Neutrophil (primary cell): ENCODE data around the gene STK17B.

ENCODE experiments used
- H3K27ac ChIP-seq: fragments of 200-600 bp; sonication (generic); 2 replicates; pipeline ENCODE4 v1.5.1; 2016; ENCODE audit warnings: mild to moderate bottlenecking, moderate library complexity
- H3K27me3 ChIP-seq: fragments of 200-600 bp; sonication (generic); 2 replicates; pipeline ENCODE4 v1.6.0; 2016; ENCODE audit warnings: mild to moderate bottlenecking
- H3K36me3 ChIP-seq: fragments of 200-600 bp; sonication (generic); 2 replicates; pipeline ENCODE4 v1.5.1; 2017
- H3K4me1 ChIP-seq, 2 experiments: fragments of 200-600 bp in 1 of 2; sonication (generic) in 1 of 2; 1 replicate in 1 of 2; 2 replicates in 1 of 2; pipeline versions ENCODE4 v1.5.1 to v1.6.1; 2013 to 2016; ENCODE audit warnings: low read depth in 1 of 2, low read length in 1 of 2, mild to moderate bottlenecking in 1 of 2, moderate library complexity in 1 of 2; ENCODE audit not compliant: control insufficient read depth in 1 of 2, insufficient read depth in 1 of 2
- H3K4me3 ChIP-seq, 2 experiments: fragments of 200-600 bp in 1 of 2; sonication (generic) in 1 of 2; 1 replicate in 1 of 2; 2 replicates in 1 of 2; pipeline ENCODE4 v1.5.1; 2013 to 2016; ENCODE audit warnings: low read depth in 1 of 2, low read length in 1 of 2, mild to moderate bottlenecking in 1 of 2, moderate library complexity in 1 of 2
- H3K9me3 ChIP-seq: fragments of 200-600 bp; sonication (generic); 2 replicates; pipeline ENCODE4 v1.5.1; 2016
- TF ChIP-seq, protein P1 (sequence below): fragments of 200-600 bp; sonication (generic); IDR thresholded peaks from 2 replicates; pipeline ENCODE4 v1.5.1; 2016; ENCODE audit warnings: antibody characterized with exemption

STK17B gene

DNA sequence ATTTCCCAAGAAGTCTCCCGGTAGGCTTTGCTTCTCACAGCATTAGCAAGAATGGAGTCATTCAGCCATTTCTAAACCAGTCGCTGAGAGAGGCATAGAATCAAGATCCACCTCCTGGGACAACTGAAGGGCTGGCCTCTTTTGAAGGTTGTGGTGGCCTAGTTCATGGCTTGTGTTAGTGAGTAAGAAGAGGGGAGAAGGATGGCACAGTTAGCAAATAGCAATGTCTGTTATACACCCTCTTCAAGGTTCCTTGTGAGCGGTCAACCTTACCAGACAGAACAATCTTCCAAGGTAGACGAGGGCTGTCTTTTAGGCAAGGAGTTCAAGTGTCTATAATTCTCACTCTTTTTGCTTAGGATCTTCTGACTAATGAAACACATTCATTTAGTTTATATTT lies 67.3 kb downstream of the STK17B start:
- TF ChIP-seq, protein P1, sequence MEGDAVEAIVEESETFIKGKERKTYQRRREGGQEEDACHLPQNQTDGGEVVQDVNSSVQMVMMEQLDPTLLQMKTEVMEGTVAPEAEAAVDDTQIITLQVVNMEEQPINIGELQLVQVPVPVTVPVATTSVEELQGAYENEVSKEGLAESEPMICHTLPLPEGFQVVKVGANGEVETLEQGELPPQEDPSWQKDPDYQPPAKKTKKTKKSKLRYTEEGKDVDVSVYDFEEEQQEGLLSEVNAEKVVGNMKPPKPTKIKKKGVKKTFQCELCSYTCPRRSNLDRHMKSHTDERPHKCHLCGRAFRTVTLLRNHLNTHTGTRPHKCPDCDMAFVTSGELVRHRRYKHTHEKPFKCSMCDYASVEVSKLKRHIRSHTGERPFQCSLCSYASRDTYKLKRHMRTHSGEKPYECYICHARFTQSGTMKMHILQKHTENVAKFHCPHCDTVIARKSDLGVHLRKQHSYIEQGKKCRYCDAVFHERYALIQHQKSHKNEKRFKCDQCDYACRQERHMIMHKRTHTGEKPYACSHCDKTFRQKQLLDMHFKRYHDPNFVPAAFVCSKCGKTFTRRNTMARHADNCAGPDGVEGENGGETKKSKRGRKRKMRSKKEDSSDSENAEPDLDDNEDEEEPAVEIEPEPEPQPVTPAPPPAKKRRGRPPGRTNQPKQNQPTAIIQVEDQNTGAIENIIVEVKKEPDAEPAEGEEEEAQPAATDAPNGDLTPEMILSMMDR = no peak
- no peak overlapping the region for H3K4me3 ChIP-seq
- no peaks in the 10 kb centered on the region for H3K36me3 ChIP-seq
- no peaks in the 10 kb centered on the region for H3K27me3 ChIP-seq
- no peak overlapping the region for H3K27ac ChIP-seq
- H3K4me1 ChIP-seq = no peaks in the 10 kb centered on the region
- no peaks in the 10 kb centered on the region for H3K9me3 ChIP-seq

GRCh38 chr2:196103626-196104025 lies 67.8 kb downstream of the STK17B start:
- Histone ChIP-seq H3K4me1 (no peaks in the 10 kb centered on the region), H3K27me3 (no peaks in the 10 kb centered on the region), H3K9me3 (no peaks in the 10 kb centered on the region), H3K36me3 (no peaks in the 10 kb centered on the region), H3K4me3 (no peak overlapping the region), H3K27ac (no peak overlapping the region)
- TF ChIP-seq, protein P1 = no peak

GRCh38 chr2:196101325-196101991 lies 69.9 kb downstream of the STK17B start:
- TF ChIP-seq, protein P1 = no peak

GRCh38 chr2:196099916-196100315 lies 71.5 kb downstream of the STK17B start:
- TF ChIP-seq, protein P1 = no peak
- H3K9me3 ChIP-seq = no peaks in the 10 kb centered on the region
- no peak overlapping the region for H3K27ac ChIP-seq
- H3K4me3 ChIP-seq = no peak overlapping the region
- no peaks in the 10 kb centered on the region for H3K36me3 ChIP-seq
- H3K27me3 ChIP-seq = no peaks in the 10 kb centered on the region
- H3K4me1 ChIP-seq = no peaks in the 10 kb centered on the region

More at GRCh38 chr2:196101325-196101991, 69.9 kb downstream of the STK17B start:
- Histone ChIP-seq H3K27ac (no peak overlapping the region), H3K4me1 (no peaks in the 10 kb centered on the region), H3K4me3 (no peak overlapping the region), H3K27me3 (no peaks in the 10 kb centered on the region), H3K9me3 (no peaks in the 10 kb centered on the region), H3K36me3 (no peaks in the 10 kb centered on the region)

DNA sequence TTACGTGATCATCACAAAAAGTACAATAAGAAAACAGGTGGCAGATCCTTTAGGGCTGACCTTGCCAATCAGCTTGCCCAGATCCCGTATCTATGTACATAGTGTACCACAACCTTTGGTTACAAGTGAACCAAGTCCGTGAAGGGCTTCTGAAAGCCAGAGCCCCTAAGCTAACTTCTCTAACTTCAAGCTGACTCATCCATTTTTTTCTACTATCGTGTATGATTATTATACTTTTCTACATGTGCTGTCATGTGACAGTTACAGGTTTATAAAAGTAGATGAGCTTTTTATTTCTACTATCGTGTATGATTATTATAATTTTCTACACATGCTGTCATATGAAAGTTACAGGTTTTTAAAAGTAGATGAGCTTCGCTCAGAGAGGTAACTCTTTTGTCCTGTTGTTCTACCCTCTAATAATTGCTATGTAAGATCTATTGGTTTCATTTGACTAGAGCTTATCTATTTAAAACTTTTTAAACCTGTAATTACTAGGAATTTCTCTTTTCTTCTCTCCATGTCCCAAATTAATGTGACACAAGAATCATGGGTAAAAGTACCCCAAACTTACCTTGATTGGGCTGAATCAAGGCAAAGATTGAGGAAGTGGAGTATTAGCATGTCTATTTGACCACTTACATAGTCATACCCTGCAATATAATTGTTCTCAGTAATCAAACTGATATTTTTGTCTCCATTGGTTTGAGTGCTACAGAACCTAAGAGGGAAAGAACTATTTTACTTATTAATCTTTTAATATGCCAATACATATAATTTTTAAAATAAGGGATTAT lies 73.3 kb downstream of the STK17B start:
- TF ChIP-seq, protein P1 = no peak
- Histone ChIP-seq H3K4me1 (no peaks in the 10 kb centered on the region), H3K27ac (no peak overlapping the region), H3K9me3 (no peaks in the 10 kb centered on the region), H3K27me3 (no peaks in the 10 kb centered on the region), H3K36me3 (no peaks in the 10 kb centered on the region), H3K4me3 (no peak overlapping the region)
